Lower lobe of right lung (tissue), 2 donors: ENCODE results near the gene GLI3. TPM values are rescaled to one million over a fixed set of nuclear protein-coding genes. Genes with fewer than 3 reads are reported as not detected.

Source experiments
- ATAC-seq, 2 donors: fragments of 200-7000 bp; cut with Tn5 transposase; one replicate each; pipeline ENCODE4 v1.9.1; 2020 to 2022; ENCODE audit warnings: mild to moderate bottlenecking in 2 of 2, moderate library complexity in 2 of 2
- DNase-seq: peaks from one replicate; pipeline ENCODE4 v3.0.0-alpha.2; 2020
- H3K27ac ChIP-seq: fragments of 200-600 bp; one replicate; pipeline ENCODE4 v1.8.0; 2022
- H3K27me3 ChIP-seq: fragments of 200-600 bp; one replicate; pipeline ENCODE4 v1.8.0; 2022; ENCODE audit warnings: low read depth
- H3K36me3 ChIP-seq: fragments of 200-600 bp; one replicate; pipeline ENCODE4 v1.8.0; 2022; ENCODE audit warnings: mild to moderate bottlenecking
- H3K4me1 ChIP-seq: fragments of 200-600 bp; one replicate; pipeline ENCODE4 v1.8.0; 2022
- H3K4me3 ChIP-seq: fragments of 200-600 bp; one replicate; pipeline ENCODE4 v1.8.0; 2022; ENCODE audit warnings: mild to moderate bottlenecking
- H3K9me3 ChIP-seq: fragments of 200-600 bp; one replicate; pipeline ENCODE4 v1.8.0; 2022
- intact Hi-C: fragments of 100-400 bp; cut with DNase I; formaldehyde crosslinking; loops from one replicate; pipeline ENCODE4 v1.11.0; 2022
- total RNA-seq: library from RNA; stranded (reverse); fragmentation: NEBNext Ultra II Directional; extraction: Animal tissue kit (Norgen Biotek cat#: 25700); gene quantifications from one replicate; pipeline ENCODE4 v1.2.1, GENCODE V29; 2021
- TF ChIP-seq, protein P1 (sequence below): fragments of 200-600 bp; IDR thresholded peaks from one replicate; pipeline ENCODE4 v1.8.0; 2022; ENCODE audit warnings: antibody characterized with exemption, mild to moderate bottlenecking
- donor health status: DM: no; HTN: yes; CAD: no; lungs with severe emphysema.

Gene GLI3
- total RNA-seq, 1 donor from 2014 or later, result 20.7 TPM

DNA sequence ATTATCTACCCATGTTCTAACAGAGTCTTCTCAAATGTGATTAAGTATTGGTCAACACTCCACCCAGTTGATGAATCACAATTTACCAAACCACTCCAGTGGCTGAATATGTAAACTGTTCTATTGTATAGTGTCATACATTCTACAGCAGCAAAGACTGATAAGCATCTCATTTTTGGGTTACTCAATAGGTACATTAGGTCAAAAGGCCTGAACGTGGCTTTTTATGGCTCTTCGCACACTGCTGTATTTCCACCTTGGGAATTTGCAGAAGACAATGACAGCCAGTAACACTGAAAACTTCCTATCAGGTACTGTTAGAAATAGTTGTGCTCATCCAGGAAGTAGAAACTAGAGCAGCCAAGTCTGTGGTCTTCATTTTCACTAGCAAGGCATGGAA is 166.9 kb downstream of the GLI3 start:
- ATAC-seq (peak; percentile 26 to 55), DNase-seq (no peak)
- H3K4me3 ChIP-seq, result no peak overlapping the region
- no peaks in the 10 kb centered on the region for H3K9me3 ChIP-seq
- TF ChIP-seq, protein P1, sequence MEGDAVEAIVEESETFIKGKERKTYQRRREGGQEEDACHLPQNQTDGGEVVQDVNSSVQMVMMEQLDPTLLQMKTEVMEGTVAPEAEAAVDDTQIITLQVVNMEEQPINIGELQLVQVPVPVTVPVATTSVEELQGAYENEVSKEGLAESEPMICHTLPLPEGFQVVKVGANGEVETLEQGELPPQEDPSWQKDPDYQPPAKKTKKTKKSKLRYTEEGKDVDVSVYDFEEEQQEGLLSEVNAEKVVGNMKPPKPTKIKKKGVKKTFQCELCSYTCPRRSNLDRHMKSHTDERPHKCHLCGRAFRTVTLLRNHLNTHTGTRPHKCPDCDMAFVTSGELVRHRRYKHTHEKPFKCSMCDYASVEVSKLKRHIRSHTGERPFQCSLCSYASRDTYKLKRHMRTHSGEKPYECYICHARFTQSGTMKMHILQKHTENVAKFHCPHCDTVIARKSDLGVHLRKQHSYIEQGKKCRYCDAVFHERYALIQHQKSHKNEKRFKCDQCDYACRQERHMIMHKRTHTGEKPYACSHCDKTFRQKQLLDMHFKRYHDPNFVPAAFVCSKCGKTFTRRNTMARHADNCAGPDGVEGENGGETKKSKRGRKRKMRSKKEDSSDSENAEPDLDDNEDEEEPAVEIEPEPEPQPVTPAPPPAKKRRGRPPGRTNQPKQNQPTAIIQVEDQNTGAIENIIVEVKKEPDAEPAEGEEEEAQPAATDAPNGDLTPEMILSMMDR, result no peak
- H3K36me3 ChIP-seq, result no peaks in the 10 kb centered on the region
- H3K27me3 ChIP-seq, result no peaks in the 10 kb centered on the region
- peaks cover 23% of the 10 kb centered on the region for H3K4me1 ChIP-seq
- no peak overlapping the region for H3K27ac ChIP-seq
- intact Hi-C loops, result no loop called here

DNA sequence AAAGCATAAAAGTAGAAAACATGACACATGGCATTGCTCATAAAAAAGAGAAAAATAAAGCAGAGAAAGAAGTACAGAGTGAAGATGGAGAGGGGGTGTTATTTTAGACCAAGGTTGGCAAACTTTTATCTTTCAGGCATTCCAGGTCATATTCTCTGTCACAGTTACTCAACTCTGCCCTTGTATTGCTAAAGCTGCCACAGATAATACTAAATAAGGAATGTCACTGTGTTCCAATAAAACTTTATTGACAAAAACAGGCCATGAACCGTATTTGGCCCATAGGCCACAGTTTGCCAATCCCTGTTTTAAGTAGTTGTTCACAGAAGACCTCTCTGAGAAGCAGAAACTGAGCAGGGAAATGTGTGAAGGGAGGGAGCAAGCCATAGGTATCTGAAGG is 167.4 kb downstream of the GLI3 start:
- TF ChIP-seq, protein P1, result no peak
- Histone ChIP-seq H3K27ac (no peak overlapping the region), H3K4me1 (peaks cover 23% of the 10 kb centered on the region), H3K9me3 (no peaks in the 10 kb centered on the region), H3K27me3 (no peaks in the 10 kb centered on the region), H3K36me3 (no peaks in the 10 kb centered on the region), H3K4me3 (no peak overlapping the region)
- intact Hi-C loops, result no loop called here
- DNase-seq (no peak), ATAC-seq (no peak)

DNA sequence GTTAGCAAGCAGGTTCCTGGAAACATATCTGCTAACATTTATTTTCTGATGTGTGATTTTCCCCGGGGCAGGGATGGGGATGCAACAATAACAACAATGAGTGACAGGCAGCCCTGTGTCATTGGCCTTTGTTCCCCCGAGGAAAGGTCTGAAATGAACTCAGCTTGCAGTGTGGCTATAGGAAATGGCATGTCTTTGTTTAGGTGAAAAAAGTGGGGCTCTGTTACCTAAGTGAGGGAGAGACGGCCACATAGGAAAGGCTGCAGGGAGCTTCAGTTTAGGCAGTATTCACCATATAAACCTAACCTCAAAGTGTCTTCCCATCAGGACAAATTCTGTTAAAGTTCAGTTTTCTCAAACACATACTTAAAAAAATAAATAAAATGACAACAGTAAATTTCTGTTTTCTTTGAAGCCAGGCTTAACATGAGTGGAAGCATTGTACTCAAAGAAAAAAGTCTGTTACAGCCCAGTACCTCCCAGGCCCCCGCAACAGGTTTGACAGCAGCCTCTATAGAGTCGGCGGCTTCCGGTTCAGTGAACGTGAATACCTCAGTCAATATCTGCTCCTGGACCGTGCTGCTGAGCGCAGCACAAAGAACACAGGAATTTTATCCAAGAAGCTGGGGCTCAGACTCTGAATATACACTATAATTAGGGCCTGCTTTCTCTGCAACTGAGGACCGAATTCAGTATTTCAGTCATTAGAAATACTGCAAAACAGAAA is 168.3 kb downstream of the GLI3 start:
- ATAC-seq (no peak), DNase-seq (no peak)
- Histone ChIP-seq H3K4me1 (peaks cover 23% of the 10 kb centered on the region), H3K9me3 (no peaks in the 10 kb centered on the region), H3K27ac (no peak overlapping the region), H3K4me3 (no peak overlapping the region), H3K27me3 (no peaks in the 10 kb centered on the region), H3K36me3 (no peaks in the 10 kb centered on the region)
- intact Hi-C loops, result no loop called here
- TF ChIP-seq, protein P1, result no peak

DNA sequence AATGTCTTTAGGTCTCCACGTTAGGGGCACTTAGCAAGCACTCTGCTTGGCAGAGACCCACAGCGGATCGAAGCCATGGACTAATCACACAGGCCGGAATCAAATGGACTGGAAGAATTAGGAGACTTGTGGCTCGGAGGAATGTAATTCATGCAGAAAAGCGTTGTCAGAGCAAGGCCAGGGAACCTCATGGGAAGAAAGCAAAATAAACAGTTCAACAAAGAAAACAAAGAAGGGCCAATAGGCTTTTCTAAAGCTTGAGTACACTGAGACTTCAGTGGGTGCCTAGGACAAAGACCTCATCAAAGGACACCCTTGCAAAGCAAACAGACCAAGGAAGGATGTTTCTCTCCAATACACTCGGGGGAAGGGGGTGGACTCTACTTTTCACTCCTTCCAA is 171.1 kb downstream of the GLI3 start:
- TF ChIP-seq, protein P1, result no peak
- H3K4me3 ChIP-seq, result no peak overlapping the region
- ATAC-seq, result no peak
- no peak for DNase-seq
- H3K9me3 ChIP-seq, result no peaks in the 10 kb centered on the region
- no peak overlapping the region for H3K27ac ChIP-seq
- H3K27me3 ChIP-seq, result no peaks in the 10 kb centered on the region
- intact Hi-C loops, result no loop called here
- H3K4me1 ChIP-seq, result peaks cover 7% of the 10 kb centered on the region
- no peaks in the 10 kb centered on the region for H3K36me3 ChIP-seq

DNA sequence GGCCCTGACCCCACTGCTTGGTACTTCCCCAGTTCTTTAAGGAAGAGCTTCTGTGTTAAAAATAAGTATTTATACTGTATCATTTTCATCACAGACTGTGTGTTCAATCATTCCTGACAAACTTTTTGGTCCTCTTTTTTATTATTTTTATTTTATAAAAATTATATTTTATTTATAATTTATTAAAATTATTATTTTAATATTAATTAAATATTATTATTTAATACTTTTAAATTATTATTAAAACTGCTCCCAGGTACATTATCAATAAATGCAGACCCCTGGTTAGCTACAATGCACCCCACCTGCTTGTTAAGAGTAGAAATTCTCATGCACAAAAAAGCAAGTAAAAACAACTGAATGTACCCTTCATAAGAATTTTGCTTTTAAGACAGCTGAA is 172.0 kb downstream of the GLI3 start:
- no peak for DNase-seq
- TF ChIP-seq, protein P1, result no peak
- H3K4me3 ChIP-seq, result no peak overlapping the region
- no peaks in the 10 kb centered on the region for H3K27me3 ChIP-seq
- intact Hi-C loops, result no loop called here
- H3K9me3 ChIP-seq, result no peaks in the 10 kb centered on the region
- H3K27ac ChIP-seq, result no peak overlapping the region
- no peaks in the 10 kb centered on the region for H3K36me3 ChIP-seq
- ATAC-seq, result no peak
- no peaks in the 10 kb centered on the region for H3K4me1 ChIP-seq
